Adipose tissue (tissue), 3 donors: ENCODE results near the gene YRDC. TPM values are rescaled to one million over a fixed set of nuclear protein-coding genes. Genes with fewer than 3 reads are reported as not detected.

ENCODE experiments used
- H3K27ac ChIP-seq: one replicate; pipeline ENCODE4 v1.5.1; 2013; ENCODE audit warnings: low read depth, low read length
- WGBS, 3 donors: extraction: QIAGEN DNeasy Blood & Tissue Kit; methylation state at CpG; one replicate each; pipeline ENCODE4 v1.1.7; 2013; 5-methylcytosine and 5-hydroxymethylcytosine counted together
- polyA plus RNA-seq, 3 donors: library from polyadenylated mRNA; stranded (reverse); fragments of 200-250 nt; gene quantifications; one replicate each; pipeline ENCODE4 v1.2.3, GENCODE V29; 2013
- donor health status: healthy with polysubstance abuse.
- donor health status: Bipolar disorder and iron deficiency.
- donor health status: healthy.

YRDC gene
- 10 to 100 TPM in 1 of 3 donors, 1 to 10 TPM in 2; 7.6 to 18.0 (median 8.7) TPM for polyA plus RNA-seq

GRCh38 chr1:37807555-37808368 is at the start of gene YRDC, which contains the start of gene C1orf122:
YRDC (minus strand) TSS chr1:37808208; CDS start chr1:37808180, 28 bp downstream.
C1orf122 (plus strand) TSS chr1:37807790; CDS start chr1:37808405, 615 bp downstream.
- peak within 1 kb of the TSS; percentile 53 for H3K27ac ChIP-seq
- WGBS, 3 donors: 0 to 1% (median 0%) methylated on average over 45 to 95 of the region's 95 CpGs

DNA sequence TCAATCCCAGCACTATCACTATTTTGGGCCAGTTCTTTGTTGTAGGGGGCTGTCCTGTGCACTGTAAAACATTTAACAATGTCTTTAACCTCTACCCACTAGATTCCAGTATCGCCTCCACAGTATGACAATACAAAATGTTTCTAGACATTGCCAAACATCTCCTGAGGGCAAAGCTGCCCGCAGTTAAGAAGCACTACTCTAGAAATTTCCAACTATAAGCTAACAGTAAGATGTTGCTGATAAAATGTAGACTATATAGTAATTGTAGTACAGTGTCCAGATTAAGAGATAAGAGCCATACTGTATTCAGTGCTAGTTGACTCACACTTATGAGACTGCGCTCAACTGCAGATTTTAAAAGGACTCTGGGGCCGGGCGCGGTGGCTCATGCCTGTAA is 46.4 kb upstream of the YRDC start:
- H3K27ac ChIP-seq: no peak overlapping the region
- 93 to 98% (median 96%) methylated on average over 6 of the region's 6 CpGs for WGBS, 3 donors

DNA sequence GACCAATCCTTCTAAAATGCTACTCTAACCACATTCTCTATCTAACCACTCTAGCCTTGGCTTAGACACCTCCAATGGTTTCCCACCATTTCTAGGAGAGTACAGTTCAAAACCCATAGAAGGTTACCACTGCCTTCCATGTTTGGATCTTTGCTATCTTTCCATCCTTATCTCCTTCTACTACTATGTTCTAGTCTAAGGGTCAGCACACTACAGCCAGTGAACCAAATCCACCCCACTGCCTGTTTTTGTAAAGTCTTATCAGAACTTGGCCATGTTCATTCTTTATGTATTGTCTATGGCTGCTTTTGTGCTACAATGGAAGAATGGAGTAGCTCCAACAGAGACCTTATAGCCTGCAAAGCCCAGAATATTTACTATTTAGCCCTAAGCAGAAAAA is 45.1 kb upstream of the YRDC start:
- no peak overlapping the region for H3K27ac ChIP-seq

- 51 to 83% (median 59%) methylated on average over 2 of the region's 2 CpGs for WGBS, 3 donors
- H3K27ac ChIP-seq: no peak overlapping the region
Observed at GRCh38 chr1:37851782-37852210, 43.8 kb upstream of the YRDC start.

GRCh38 chr1:37851262-37851661 is 43.3 kb upstream of the YRDC start:
- no peak overlapping the region for H3K27ac ChIP-seq

DNA sequence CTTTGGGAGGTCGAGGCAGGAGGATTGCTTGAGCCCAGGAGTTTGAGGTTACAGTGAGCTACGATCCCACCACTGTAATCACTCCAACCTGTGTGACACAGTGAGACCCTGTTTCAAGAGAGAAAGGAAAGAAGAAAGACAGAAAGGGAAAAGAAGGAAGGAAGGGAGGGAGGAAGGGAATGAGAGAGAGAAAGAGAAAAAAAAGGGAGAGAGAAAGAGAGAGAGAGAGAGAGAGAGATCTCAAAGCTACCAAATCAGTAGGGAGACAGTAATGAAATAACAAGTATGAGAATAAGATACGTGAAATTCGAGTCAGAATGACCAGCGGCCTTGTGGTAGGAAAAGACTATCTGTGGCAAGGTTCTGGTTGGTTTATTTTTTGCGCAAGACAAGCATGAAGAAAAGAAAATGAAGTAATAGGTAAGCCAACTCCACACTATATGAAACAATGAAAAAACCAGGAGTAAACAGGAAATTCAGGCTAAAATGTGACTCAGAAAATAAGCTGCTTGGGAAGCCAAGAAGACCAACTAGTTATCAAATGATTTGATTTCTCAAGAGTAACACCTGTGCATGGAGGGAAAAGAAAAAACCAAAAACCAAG is 42.4 kb upstream of the YRDC start:
- no peak overlapping the region for H3K27ac ChIP-seq

GRCh38 chr1:37849480-37849879 is 41.5 kb upstream of the YRDC start:
- 97 to 98% (median 97%) methylated on average over 3 of the region's 3 CpGs for WGBS, 3 donors
- H3K27ac ChIP-seq: no peak overlapping the region

More for the DNA sequence above, 42.4 kb upstream of the YRDC start:
- 60 to 90% (median 70%) methylated on average over 6 of the region's 6 CpGs for WGBS, 3 donors

DNA sequence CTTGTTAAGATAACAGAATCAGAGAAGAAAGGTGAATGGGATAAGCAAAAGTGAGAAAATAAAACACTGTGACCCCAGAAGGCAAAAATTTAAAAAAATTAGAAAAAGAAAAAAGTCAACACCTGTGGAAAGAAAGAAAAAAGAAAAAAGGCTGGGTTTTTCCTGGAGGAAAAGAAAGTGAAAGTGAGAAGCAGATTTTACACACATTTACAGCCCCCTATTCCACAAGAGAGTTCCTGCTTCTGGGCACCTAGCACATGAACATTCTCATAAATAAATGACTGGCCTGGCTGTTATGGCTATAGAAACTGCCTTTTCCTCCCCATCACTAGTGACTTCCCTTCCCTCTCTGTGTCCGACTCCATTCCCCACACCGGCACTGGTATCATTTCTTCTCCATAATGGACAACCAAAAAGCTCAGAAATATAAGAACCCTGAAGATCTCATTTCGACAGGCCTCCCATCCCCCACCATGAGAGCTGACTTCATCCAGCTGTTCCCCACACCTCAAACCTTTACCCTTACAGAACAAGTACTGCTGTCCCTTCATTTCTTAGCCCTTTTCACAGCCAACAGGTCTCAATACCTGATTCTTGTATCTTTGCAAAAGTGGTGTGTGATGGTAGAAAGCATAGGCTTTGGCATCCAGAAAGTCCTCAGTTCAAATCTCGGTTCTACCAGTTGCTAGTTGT is 38.8 kb upstream of the YRDC start:
- 60 to 80% (median 68%) methylated on average over 4 of the region's 4 CpGs for WGBS, 3 donors
- no peak overlapping the region for H3K27ac ChIP-seq

DNA sequence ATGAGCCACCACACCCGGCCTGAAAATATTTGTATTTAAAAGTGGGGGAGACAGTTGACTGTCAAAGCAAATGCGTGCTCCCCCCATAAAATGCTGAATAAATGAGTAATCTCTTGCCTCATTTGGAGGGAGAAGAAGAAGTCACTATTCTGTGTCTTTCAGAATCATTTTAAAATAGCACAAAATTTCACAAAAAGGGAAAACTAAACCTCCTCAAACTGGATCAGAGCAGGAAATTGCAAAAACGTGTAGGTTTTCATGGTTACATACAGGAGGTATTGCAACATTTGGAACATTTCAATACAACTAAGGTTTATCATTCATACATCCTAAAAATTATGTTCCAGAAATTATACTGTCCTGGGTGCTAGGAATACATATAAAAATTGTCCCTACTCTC is 37.8 kb upstream of the YRDC start:
- 41 to 81% (median 54%) methylated on average over 3 of the region's 3 CpGs for WGBS, 3 donors
- no peak overlapping the region for H3K27ac ChIP-seq

- H3K27ac ChIP-seq: no peak overlapping the region
- 82 to 88% (median 83%) methylated on average over 5 of the region's 5 CpGs for WGBS, 3 donors
Observed at GRCh38 chr1:37845049-37845646, 37.1 kb upstream of the YRDC start.

DNA sequence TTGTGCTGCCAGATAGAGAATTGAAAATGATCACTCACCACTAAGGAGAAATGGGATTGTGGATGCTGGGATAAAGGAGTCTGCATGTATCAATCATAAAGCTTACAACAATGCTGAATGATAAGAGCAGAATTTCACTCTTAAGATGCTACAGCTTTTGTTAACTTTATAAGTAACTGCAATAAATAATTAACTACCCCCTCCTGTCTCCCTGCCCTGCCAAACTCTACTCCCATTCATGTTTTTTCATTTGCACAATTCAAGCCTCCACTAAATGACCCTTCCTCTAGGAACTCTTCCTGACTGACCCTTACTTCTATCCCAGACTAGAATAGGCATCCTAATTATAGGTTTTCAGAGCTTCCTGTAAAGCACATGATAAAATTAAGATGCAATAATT is 36.5 kb upstream of the YRDC start:
- H3K27ac ChIP-seq: no peak overlapping the region

- no peak overlapping the region for H3K27ac ChIP-seq
- WGBS, 3 donors: 85 to 93% (median 93%) methylated on average over 3 of the region's 3 CpGs
Observed at GRCh38 chr1:37841652-37842051, 33.6 kb upstream of the YRDC start.

DNA sequence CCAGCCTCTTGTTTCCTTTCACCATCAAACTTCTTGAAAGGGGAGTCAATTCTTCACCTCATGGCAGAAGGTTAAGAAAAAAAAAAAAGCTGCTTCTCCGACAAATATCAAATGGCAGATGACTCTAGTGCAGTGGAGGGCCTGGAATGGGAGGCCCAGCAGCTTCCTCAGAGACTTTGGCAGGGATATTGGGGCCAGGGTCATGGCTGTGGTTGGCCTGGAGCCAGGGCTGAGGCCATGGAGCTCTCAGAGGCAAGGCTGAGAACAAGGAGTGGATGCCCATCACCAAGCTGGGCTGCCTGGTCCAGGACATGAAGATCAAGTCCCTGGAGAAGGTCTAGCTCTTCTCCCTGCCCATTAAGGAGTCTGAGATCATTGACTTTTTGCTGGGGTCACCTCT is 32.7 kb upstream of the YRDC start:
- WGBS, 3 donors: 70 to 95% (median 81%) methylated on average over 1 of the region's 1 CpG
- H3K27ac ChIP-seq: no peak overlapping the region

GRCh38 chr1:37839676-37840075 is 31.7 kb upstream of the YRDC start:
- no peak overlapping the region for H3K27ac ChIP-seq
- WGBS, 3 donors: 87 to 95% (median 94%) methylated on average over 10 of the region's 10 CpGs

- no peak overlapping the region for H3K27ac ChIP-seq
- 59 to 91% (median 87%) methylated on average over 3 of the region's 3 CpGs for WGBS, 3 donors
Observed at GRCh38 chr1:37836788-37837187, 28.8 kb upstream of the YRDC start.

- 28 to 98% (median 95%) methylated on average over 2 of the region's 2 CpGs for WGBS, 3 donors
- H3K27ac ChIP-seq: no peak overlapping the region
Observed at GRCh38 chr1:37831809-37832208, 23.8 kb upstream of the YRDC start.

DNA sequence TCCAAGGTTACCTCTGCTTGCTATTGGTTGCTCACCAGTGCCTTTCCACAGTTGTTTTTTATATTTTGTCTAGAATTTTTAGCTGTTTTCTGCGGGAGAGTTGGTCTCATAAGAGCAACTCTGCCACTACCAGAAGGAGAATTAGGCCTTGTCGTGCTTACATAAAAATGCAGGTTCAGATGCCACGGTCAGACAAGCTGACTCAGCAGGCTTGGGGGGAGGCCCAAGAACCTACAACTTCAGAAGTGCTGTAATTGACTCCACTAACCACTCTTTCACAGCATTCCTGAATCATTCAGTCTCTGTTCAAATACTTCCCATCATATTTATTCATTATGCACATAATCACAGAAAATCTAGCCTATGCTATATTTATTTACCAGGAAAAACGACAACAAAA is 23.1 kb upstream of the YRDC start:
- 89 to 94% (median 94%) methylated on average over 4 of the region's 4 CpGs for WGBS, 3 donors
- no peak overlapping the region for H3K27ac ChIP-seq

GRCh38 chr1:37828410-37829074 is 20.5 kb upstream of the YRDC start:
- H3K27ac ChIP-seq: no peak overlapping the region
- WGBS, 3 donors: 94 to 97% (median 96%) methylated on average over 12 of the region's 12 CpGs

- WGBS, 3 donors: 51 to 79% (median 52%) methylated on average over 2 of the region's 2 CpGs
- H3K27ac ChIP-seq: no peak overlapping the region
Observed at GRCh38 chr1:37825506-37825905, 17.5 kb upstream of the YRDC start.
